Karpas-422 (cell line): Measurements from ENCODE around the gene C17orf114.

ENCODE experiments used
- DNase-seq: peaks from one replicate; pipeline ENCODE4 v3.0.0-alpha.2; 2015
- H2AFZ ChIP-seq: fragments of 200-600 bp; sonication (generic); 2 replicates; pipeline ENCODE4 v1.6.1; 2014; ENCODE audit warnings: antibody characterized with exemption, low read length, mixed read lengths
- H3K27ac ChIP-seq: fragments of 200-600 bp; sonication (generic); 2 replicates; pipeline ENCODE4 v1.5.1; 2014; ENCODE audit warnings: mild to moderate bottlenecking, low read length, moderate library complexity
- H3K27me3 ChIP-seq: fragments of 200-600 bp; sonication (generic); 2 replicates; pipeline ENCODE4 v1.6.1; 2014; ENCODE audit warnings: low read length, mixed read lengths
- H3K36me3 ChIP-seq: fragments of 200-600 bp; sonication (generic); 2 replicates; pipeline ENCODE4 v1.6.1; 2014; ENCODE audit warnings: low read length, mixed read lengths; ENCODE audit not compliant: insufficient read depth
- H3K4me1 ChIP-seq: fragments of 200-600 bp; sonication (generic); 2 replicates; pipeline ENCODE4 v1.6.1; 2014; ENCODE audit warnings: mild to moderate bottlenecking, low read length, mixed read lengths
- H3K4me2 ChIP-seq: fragments of 200-600 bp; sonication (generic); 2 replicates; pipeline ENCODE4 v1.6.1; 2014; ENCODE audit warnings: low read length, low read depth, mild to moderate bottlenecking; ENCODE audit not compliant: poor library complexity, severe bottlenecking
- H3K4me3 ChIP-seq: fragments of 200-600 bp; sonication (generic); 2 replicates; pipeline ENCODE4 v1.5.1; 2014; ENCODE audit warnings: mild to moderate bottlenecking, antibody characterized with exemption, low read length, mixed read lengths
- H3K79me2 ChIP-seq: fragments of 200-600 bp; sonication (generic); 2 replicates; pipeline ENCODE4 v1.6.1; 2014; ENCODE audit warnings: mild to moderate bottlenecking, low read length, mixed read lengths
- H3K9ac ChIP-seq: fragments of 200-600 bp; sonication (generic); 2 replicates; pipeline ENCODE4 v1.6.0; 2014; ENCODE audit warnings: low read length
- H3K9me2 ChIP-seq: fragments of 200-600 bp; sonication (generic), shearing (Covaris generic); replicated peaks from 2 replicates; pipeline ENCODE4 v1.6.0; 2014; ENCODE audit warnings: mild to moderate bottlenecking, low read length, moderate library complexity; ENCODE audit not compliant: insufficient read depth
- H3K9me3 ChIP-seq: fragments of 300-700, 200-600 bp; sonication (generic); 2 replicates; pipeline ENCODE4 v1.6.1; 2014; ENCODE audit warnings: low read length, mixed read lengths
- H4K20me1 ChIP-seq: fragments of 200-600 bp; sonication (generic); 2 replicates; pipeline ENCODE4 v1.6.1; 2014; ENCODE audit warnings: mild to moderate bottlenecking, antibody characterized with exemption, low read length, low read depth; ENCODE audit not compliant: insufficient read depth

Gene C17orf114

DNA sequence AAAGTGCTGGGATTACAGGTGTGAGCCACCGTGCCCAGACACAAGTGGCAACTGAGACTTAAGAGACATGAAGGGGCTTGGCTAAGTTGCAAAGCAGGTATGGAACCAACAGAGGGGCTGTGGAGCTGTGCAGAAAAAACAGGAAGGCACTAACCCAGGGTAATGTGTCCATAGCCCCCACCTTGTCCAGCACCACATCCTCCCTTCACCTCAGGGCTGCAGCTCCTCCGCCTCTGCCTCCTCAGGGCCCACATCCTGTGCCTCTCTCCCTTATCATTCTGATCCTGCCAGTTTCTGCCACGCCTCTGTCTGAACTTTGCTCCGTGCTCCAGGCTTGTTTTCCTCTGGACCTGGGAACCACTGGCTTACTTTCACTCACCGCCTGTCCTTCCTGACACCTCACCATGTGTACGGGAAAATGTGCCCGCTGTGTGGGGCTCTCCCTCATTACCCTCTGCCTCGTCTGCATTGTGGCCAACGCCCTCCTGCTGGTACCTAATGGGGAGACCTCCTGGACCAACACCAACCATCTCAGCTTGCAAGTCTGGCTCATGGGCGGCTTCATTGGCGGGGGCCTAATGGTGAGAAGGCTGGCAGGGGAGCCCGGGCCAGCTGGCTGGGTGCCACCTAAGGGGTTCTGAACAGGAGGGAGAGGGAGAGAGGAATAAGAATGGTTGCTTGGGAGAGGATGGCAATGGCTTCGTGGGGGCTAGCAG, 30.5 kb downstream of the C17orf114 start, which contains the start of gene TM4SF5:
TM4SF5 (plus strand) TSS at position 368 of the 716 bp plus-strand sequence; CDS start at position 405, 37 bp downstream.
- Histone ChIP-seq H3K27me3 (no peaks in the 10 kb centered on the region), H3K9me3 (no peaks in the 10 kb centered on the region), H2AFZ (no peak within 1 kb of the TSS), H3K4me2 (no peak within 1 kb of the TSS), H3K4me1 (no peaks in the 10 kb centered on the region), H3K9ac (no peak within 1 kb of the TSS), H3K27ac (no peak within 1 kb of the TSS), H3K4me3 (no peak within 1 kb of the TSS), H3K9me2 (no peaks in the 10 kb centered on the region), H3K36me3 (no peaks in the 10 kb centered on the region), H3K79me2 (no peaks in the 10 kb centered on the region), H4K20me1 (no peaks in the 10 kb centered on the region)
- no peak for DNase-seq

DNA sequence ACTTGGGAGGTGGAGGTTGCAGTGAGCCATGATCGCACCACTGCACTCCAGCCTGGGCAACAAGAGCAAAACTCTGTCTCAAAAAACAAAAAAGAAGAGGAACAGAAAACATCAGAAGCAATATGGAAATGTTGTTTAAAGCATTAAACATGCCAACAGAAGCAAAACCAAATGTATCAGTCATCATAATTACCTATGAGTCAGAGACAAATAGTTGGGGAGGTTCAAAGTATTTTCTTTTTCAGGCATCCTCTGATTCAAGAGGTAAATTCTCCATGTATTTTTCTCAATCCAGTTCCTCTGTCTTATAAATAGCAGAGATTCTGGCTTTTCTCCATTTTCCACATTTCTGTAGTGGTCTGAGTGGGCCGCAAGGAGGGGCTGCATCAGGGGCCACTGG, 32.5 kb downstream of the C17orf114 start:
- Histone ChIP-seq H3K4me3 (no peak overlapping the region), H3K4me1 (no peaks in the 10 kb centered on the region), H3K9ac (no peak overlapping the region), H3K9me2 (no peaks in the 10 kb centered on the region), H3K27ac (no peak overlapping the region), H2AFZ (no peak overlapping the region), H3K36me3 (no peaks in the 10 kb centered on the region), H3K27me3 (no peaks in the 10 kb centered on the region), H3K79me2 (no peaks in the 10 kb centered on the region), H4K20me1 (no peaks in the 10 kb centered on the region), H3K9me3 (no peaks in the 10 kb centered on the region), H3K4me2 (no peak overlapping the region)
- no peak for DNase-seq

DNA sequence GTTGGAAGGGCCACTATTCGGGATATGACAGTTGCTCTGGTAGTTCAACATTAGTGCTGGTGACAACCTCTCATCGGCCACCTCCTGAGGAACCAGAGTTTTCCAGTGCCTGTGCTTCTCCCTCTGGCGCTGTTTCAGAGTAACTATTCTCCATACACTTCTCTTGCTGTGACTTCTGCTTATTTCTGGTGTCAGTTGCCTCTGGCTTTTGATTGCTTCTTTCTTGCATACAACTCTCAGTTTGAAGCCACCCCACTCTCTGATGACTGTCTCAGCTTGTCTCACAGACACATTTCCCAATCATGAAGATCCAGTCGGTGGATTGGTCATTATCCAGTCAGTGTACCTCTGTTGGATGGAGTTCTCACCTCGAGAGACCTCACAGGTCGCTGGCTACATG, 33.8 kb downstream of the C17orf114 start:
- Histone ChIP-seq H3K4me1 (no peaks in the 10 kb centered on the region), H4K20me1 (no peaks in the 10 kb centered on the region), H3K9me3 (no peaks in the 10 kb centered on the region), H3K27ac (no peak overlapping the region), H3K27me3 (no peaks in the 10 kb centered on the region), H3K36me3 (no peaks in the 10 kb centered on the region), H3K9ac (no peak overlapping the region), H3K9me2 (no peaks in the 10 kb centered on the region), H3K4me2 (no peak overlapping the region), H2AFZ (no peak overlapping the region), H3K79me2 (no peaks in the 10 kb centered on the region), H3K4me3 (no peak overlapping the region)
- no peak for DNase-seq

DNA sequence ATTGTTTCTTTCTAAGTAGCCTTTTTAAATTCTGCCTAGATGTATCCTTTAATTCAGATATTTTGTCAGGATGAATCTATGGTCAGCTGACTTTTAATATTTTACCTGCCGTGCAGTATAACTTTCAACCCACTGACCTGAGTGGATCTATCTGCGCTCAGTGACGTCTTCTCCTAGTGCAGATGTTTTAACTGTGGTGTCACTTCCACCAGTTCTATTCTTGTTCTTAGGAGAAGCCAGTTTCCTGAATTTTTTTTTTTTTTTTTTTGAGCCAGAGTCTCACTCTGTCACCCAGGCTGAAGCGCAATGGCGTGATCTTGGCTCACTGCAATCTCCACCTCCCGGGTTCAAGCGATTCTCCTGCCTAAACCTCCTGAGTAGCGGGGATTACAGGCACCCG, 35.4 kb downstream of the C17orf114 start:
- Histone ChIP-seq H3K4me2 (no peak overlapping the region), H3K36me3 (no peaks in the 10 kb centered on the region), H3K27me3 (no peaks in the 10 kb centered on the region), H3K4me1 (no peaks in the 10 kb centered on the region), H3K9me3 (no peaks in the 10 kb centered on the region), H3K79me2 (no peaks in the 10 kb centered on the region), H3K4me3 (no peak overlapping the region), H3K27ac (no peak overlapping the region), H3K9me2 (no peaks in the 10 kb centered on the region), H2AFZ (no peak overlapping the region), H4K20me1 (no peaks in the 10 kb centered on the region), H3K9ac (no peak overlapping the region)
- no peak for DNase-seq

- no peaks in the 10 kb centered on the region for H3K27me3 ChIP-seq
- H3K4me2 ChIP-seq, result no peak overlapping the region
- no peak overlapping the region for H2AFZ ChIP-seq
- H3K4me1 ChIP-seq, result no peaks in the 10 kb centered on the region
- no peak overlapping the region for H3K27ac ChIP-seq
- no peaks in the 10 kb centered on the region for H3K79me2 ChIP-seq
- no peak for DNase-seq
- H3K36me3 ChIP-seq, result no peaks in the 10 kb centered on the region
- no peak overlapping the region for H3K4me3 ChIP-seq
- no peaks in the 10 kb centered on the region for H3K9me2 ChIP-seq
- H4K20me1 ChIP-seq, result no peaks in the 10 kb centered on the region
- no peak overlapping the region for H3K9ac ChIP-seq
- H3K9me3 ChIP-seq, result no peaks in the 10 kb centered on the region
These were observed 35.9 kb downstream of the C17orf114 start for GRCh38 chr17:4766201-4766600.

DNA sequence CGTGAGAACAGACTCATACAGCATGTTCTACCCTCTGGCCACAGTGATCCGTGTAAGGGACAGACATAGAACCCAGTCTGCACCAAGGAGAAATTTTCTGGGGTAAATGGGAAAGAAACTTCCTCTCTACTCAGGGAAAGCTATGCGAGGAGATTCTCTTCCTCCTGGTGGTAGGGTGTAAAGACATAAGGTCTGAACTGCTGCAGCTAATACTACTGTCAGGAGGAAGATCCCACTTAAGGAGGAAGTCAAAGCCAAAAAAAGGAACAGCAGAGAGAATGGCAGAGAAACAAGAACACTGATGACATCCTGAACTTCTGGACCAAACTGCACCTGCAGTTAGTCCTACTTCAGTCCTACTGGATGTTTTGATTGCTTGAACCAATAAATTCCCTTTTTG, 37.5 kb downstream of the C17orf114 start:
- H2AFZ ChIP-seq, result no peak overlapping the region
- H3K9ac ChIP-seq, result no peak overlapping the region
- H3K9me3 ChIP-seq, result no peaks in the 10 kb centered on the region
- no peaks in the 10 kb centered on the region for H4K20me1 ChIP-seq
- no peak for DNase-seq
- no peaks in the 10 kb centered on the region for H3K79me2 ChIP-seq
- no peaks in the 10 kb centered on the region for H3K36me3 ChIP-seq
- H3K27me3 ChIP-seq, result no peaks in the 10 kb centered on the region
- H3K9me2 ChIP-seq, result no peaks in the 10 kb centered on the region
- no peak overlapping the region for H3K27ac ChIP-seq
- H3K4me2 ChIP-seq, result no peak overlapping the region
- no peak overlapping the region for H3K4me3 ChIP-seq
- no peaks in the 10 kb centered on the region for H3K4me1 ChIP-seq

DNA sequence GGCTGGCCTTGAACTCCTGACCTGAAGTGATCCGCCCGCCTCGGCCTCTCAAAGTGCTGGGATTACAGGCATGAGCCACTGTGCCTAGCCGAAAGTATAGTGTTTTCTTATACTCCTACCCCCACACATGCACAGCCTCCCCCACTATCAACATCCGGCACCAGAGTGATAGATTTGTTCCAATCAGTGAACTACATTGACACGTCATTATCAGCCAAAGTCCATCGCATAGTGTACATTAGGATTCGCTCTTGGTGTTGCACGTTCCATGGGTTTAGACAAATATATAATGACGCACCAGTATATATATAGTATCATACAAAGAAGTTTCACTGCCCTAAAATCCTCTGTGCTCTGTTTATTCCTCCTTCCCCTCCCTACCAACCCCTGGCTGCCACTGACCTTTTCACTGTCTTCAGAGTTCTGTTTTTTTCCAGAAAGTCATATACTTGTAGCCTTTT, 42.3 kb downstream of the C17orf114 start:
- Histone ChIP-seq H3K4me1 (no peaks in the 10 kb centered on the region), H3K9ac (no peak overlapping the region), H3K36me3 (no peaks in the 10 kb centered on the region), H3K9me2 (no peaks in the 10 kb centered on the region), H4K20me1 (no peaks in the 10 kb centered on the region), H3K9me3 (no peaks in the 10 kb centered on the region), H3K4me3 (no peak overlapping the region), H3K27me3 (no peaks in the 10 kb centered on the region), H3K27ac (no peak overlapping the region), H3K79me2 (no peaks in the 10 kb centered on the region), H2AFZ (no peak overlapping the region), H3K4me2 (no peak overlapping the region)
- DNase-seq, result no peak

DNA sequence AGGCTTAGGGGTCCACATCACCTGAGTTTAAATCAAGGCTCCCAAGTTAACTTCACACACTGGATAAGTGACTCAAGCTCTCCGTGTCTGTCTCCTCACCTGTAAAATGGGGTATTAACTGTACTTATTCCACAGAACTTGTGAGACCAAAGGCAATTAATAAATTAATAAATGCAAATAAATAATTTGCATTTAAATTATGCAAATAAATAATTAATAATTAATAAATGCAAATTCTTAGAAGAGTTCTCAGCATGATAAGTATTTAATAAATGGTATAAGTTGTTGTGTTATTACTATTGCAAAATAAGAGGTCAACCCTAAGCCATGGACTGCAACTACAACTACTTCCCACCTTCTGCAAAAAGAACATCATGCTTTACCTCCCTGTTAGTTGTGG, 48.7 kb downstream of the C17orf114 start:
- Histone ChIP-seq H3K4me1 (no peaks in the 10 kb centered on the region), H3K36me3 (no peaks in the 10 kb centered on the region), H2AFZ (no peak overlapping the region), H3K4me2 (no peak overlapping the region), H3K9me3 (no peaks in the 10 kb centered on the region), H3K4me3 (no peak overlapping the region), H3K9ac (no peak overlapping the region), H3K79me2 (no peaks in the 10 kb centered on the region), H4K20me1 (no peaks in the 10 kb centered on the region), H3K9me2 (no peaks in the 10 kb centered on the region), H3K27me3 (no peaks in the 10 kb centered on the region), H3K27ac (no peak overlapping the region)
- DNase-seq, result no peak
